Kidney (tissue), 14 donors: ENCODE results near the gene ACP4. TPM values are rescaled to one million over a fixed set of nuclear protein-coding genes. Genes with fewer than 3 reads are reported as not detected.

Experiments
- DNase-seq, 5 donors: peaks; one replicate each; pipeline ENCODE4 v3.0.0-alpha.2; 2013 to 2020
- FAIRE-seq: peaks from 2 replicates; lab custom pipeline; 2012; peaks lifted over from hg19 to GRCh38; lab: Jason Lieb, UNC
- H3K27ac ChIP-seq, 2 donors: one replicate each; pipeline ENCODE4 v1.7.0; 2013; ENCODE audit warnings: low read depth in 2 of 2, low read length in 2 of 2, inconsistent platforms in 1 of 2
- H3K27me3 ChIP-seq: one replicate; pipeline ENCODE4 v1.7.1; 2013; ENCODE audit warnings: low read length, inconsistent platforms; ENCODE audit not compliant: control insufficient read depth, insufficient read depth
- H3K36me3 ChIP-seq, 3 donors: one replicate each; pipeline versions ENCODE4 v1.7.0 to v1.7.1; 2013; ENCODE audit warnings: low read length in 3 of 3, control low read depth in 1 of 3, inconsistent platforms in 1 of 3; ENCODE audit not compliant: insufficient read depth in 3 of 3, control insufficient read depth in 2 of 3
- H3K4me1 ChIP-seq, 3 donors: one replicate each; pipeline versions ENCODE4 v1.7.0 to v1.7.1; 2013; ENCODE audit warnings: low read length in 3 of 3, inconsistent platforms in 1 of 3, low read depth in 1 of 3; ENCODE audit not compliant: control insufficient read depth in 2 of 3, insufficient read depth in 2 of 3
- H3K4me3 ChIP-seq, 3 donors: one replicate each; pipeline versions ENCODE4 v1.7.0 to v1.8.1; 2013; ENCODE audit warnings: low read length in 3 of 3, control low read depth in 1 of 3, inconsistent platforms in 1 of 3
- H3K9ac ChIP-seq, 3 donors: one replicate each; pipeline versions ENCODE4 v1.7.0 to v1.7.1; 2013; ENCODE audit warnings: low read length in 3 of 3, control low read depth in 1 of 3, inconsistent platforms in 1 of 3
- H3K9me3 ChIP-seq, 3 donors: one replicate each; pipeline versions ENCODE4 v1.7.0 to v1.7.1; 2013; ENCODE audit warnings: low read length in 3 of 3, control low read depth in 1 of 3, inconsistent platforms in 1 of 3; ENCODE audit not compliant: control insufficient read depth in 2 of 3, insufficient read depth in 1 of 3
- intact Hi-C: fragments of 100-400 bp; cut with DNase I; formaldehyde crosslinking; loops from one replicate; pipeline ENCODE4 v1.11.1; 2022
- polyA plus RNA-seq: library from polyadenylated mRNA; stranded (reverse); fragments of 350-450 nt; fragmentation: Illumina TruSeq; extraction: RNeasy Lipid Tissue Mini Kit (QIAGEN cat#74804); gene quantifications from one replicate; pipeline ENCODE4 v1.2.3, GENCODE V29; 2014; ENCODE audit warnings: low read depth, low replicate concordance; ENCODE audit not compliant: insufficient read depth
- total RNA-seq: library from RNA; stranded (reverse); fragmentation: NEBNext Ultra II Directional; extraction: Animal tissue kit (Norgen Biotek cat#: 25700); gene quantifications from one replicate; pipeline ENCODE4 v1.2.1, GENCODE V29; 2021
- TF ChIP-seq, protein P1 (sequence below): IDR thresholded peaks from 3 replicates; pipeline ENCODE4 v1.5.1; 2012; ENCODE audit warnings: mild to moderate bottlenecking, moderate library complexity, borderline replicate concordance; ENCODE audit not compliant: insufficient read depth; ENCODE audit errors: extremely low read depth
- donor health status: control.
- donor health status: control.
- donor health status: control.
- donor health status: control.
- donor health status: control.
- donor health status: DM: yes; HTN: yes; CAD: no.
- donor health status: Normal renal cell carcinoma (clear cell type).

Gene ACP4
- total and polyA plus RNA-seq, 2 donors from 2014 or later: not detected

DNA sequence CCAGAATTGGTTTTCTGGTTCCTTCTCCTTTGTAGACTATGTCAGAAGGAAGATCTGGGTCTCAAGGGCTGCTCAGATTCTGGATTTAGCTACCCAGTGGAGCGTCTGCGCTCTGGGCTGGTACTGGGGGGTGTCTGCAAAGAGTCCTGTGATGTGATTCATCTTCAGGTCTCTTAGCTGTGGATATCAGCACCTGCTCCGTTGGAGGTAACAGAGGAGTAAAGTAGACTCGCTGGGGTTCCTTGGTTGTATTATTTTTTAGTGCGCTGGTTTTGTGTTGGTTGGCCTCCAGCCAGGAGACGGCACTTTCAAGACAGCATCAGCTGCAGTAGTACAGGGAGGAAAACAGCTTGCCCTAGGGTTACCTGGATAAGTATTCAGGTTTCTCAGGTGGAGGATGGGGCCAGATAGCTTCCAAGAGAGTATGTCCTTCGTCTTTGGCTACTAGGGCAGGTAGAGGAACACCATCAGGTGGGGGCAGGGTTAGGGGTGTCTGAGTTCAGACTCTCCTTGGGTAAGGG, 53.5 kb downstream of the ACP4 start:
- intact Hi-C loops: no loop called here

DNA sequence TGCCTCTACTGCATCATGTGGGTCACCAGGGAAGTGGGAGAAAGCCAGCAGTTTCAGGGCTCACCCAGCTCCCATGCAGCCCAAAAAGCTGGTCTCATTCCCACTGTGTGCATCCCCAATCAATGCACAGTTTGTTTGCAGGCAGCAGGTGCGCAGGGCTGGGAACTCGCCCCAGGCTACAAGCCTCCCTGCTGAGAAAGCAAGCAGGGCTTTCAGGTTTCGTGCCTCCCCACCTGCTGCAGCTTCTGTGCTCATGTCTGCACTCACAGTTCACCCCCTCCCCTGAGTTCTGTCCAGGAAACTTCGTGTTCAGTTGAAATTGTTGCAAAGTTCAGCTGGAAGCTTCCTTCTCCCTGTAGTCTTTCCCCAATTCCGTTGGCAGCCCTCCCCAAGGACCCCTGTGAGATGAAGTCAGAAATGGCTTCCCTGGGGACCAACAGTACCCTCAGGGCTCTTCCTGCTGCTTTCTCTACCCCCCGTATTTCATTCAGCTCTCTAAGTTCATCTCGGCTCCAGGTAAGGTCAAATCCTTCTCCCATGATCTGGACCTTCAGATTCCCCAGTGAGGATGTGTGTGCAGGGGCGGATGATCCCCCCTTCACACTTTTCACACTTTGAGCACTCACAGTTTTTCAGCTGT, 54.2 kb downstream of the ACP4 start:
- Histone ChIP-seq H3K36me3 (no peaks in the 10 kb centered on the region), H3K9ac (no peak overlapping the region), H3K9me3 (no peaks in the 10 kb centered on the region), H3K4me1 (no peaks in the 10 kb centered on the region), H3K4me3 (no peak overlapping the region), H3K27ac (no peak overlapping the region), H3K27me3 (no peaks in the 10 kb centered on the region)
- FAIRE-seq (no peak), DNase-seq (no peak)
- TF ChIP-seq, protein P1, sequence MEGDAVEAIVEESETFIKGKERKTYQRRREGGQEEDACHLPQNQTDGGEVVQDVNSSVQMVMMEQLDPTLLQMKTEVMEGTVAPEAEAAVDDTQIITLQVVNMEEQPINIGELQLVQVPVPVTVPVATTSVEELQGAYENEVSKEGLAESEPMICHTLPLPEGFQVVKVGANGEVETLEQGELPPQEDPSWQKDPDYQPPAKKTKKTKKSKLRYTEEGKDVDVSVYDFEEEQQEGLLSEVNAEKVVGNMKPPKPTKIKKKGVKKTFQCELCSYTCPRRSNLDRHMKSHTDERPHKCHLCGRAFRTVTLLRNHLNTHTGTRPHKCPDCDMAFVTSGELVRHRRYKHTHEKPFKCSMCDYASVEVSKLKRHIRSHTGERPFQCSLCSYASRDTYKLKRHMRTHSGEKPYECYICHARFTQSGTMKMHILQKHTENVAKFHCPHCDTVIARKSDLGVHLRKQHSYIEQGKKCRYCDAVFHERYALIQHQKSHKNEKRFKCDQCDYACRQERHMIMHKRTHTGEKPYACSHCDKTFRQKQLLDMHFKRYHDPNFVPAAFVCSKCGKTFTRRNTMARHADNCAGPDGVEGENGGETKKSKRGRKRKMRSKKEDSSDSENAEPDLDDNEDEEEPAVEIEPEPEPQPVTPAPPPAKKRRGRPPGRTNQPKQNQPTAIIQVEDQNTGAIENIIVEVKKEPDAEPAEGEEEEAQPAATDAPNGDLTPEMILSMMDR: no peak
- intact Hi-C loops: no loop called here

More for the DNA sequence above, 53.5 kb downstream of the ACP4 start:
- Histone ChIP-seq H3K27me3 (no peaks in the 10 kb centered on the region), H3K4me3 (no peak overlapping the region), H3K4me1 (no peaks in the 10 kb centered on the region), H3K36me3 (no peaks in the 10 kb centered on the region), H3K9ac (no peak overlapping the region), H3K9me3 (no peaks in the 10 kb centered on the region), H3K27ac (no peak overlapping the region)
- TF ChIP-seq, protein P1: no peak
- DNase-seq (no peak), FAIRE-seq (no peak)

Other genes with a start within 250 kb of the ACP4 start
- gene LRRC4B, start 222.0 kb upstream of the ACP4 start, total RNA-seq: 1.2 TPM
- gene LRRC4B, start 222.0 kb upstream of the ACP4 start, polyA plus RNA-seq: 2.6 TPM
- gene SYT3, start 150.5 kb upstream of the ACP4 start, total RNA-seq: 0.63 TPM
- 0.54 TPM for gene SYT3, start 150.5 kb upstream of the ACP4 start, polyA plus RNA-seq
- gene C19orf81, start 141.0 kb upstream of the ACP4 start, total RNA-seq: 3.0 TPM
- gene C19orf81, start 141.0 kb upstream of the ACP4 start, polyA plus RNA-seq: 1.6 TPM
- 0.35 TPM for gene SHANK1, start 70.6 kb upstream of the ACP4 start, total RNA-seq
- 0.24 TPM for gene SHANK1, start 70.6 kb upstream of the ACP4 start, polyA plus RNA-seq
- 9.6 TPM for gene CLEC11A, start 67.1 kb upstream of the ACP4 start, total RNA-seq
- gene CLEC11A, start 67.1 kb upstream of the ACP4 start, polyA plus RNA-seq: 24.5 TPM
- gene GPR32, start 20.0 kb upstream of the ACP4 start, total RNA-seq: not detected
- not detected for gene GPR32, start 20.0 kb upstream of the ACP4 start, polyA plus RNA-seq
- 0.41 TPM for gene KLK1, start 33.4 kb downstream of the ACP4 start, total RNA-seq
- gene KLK1, start 33.4 kb downstream of the ACP4 start, polyA plus RNA-seq: 827 TPM
- gene KLK15, start 43.2 kb downstream of the ACP4 start, total RNA-seq: not detected
- 2.7 TPM for gene KLK15, start 43.2 kb downstream of the ACP4 start, polyA plus RNA-seq
- not detected for gene KLK3, start 64.5 kb downstream of the ACP4 start, total RNA-seq
- 1.6 TPM for gene KLK3, start 64.5 kb downstream of the ACP4 start, polyA plus RNA-seq
- not detected for gene KLK2, start 83.0 kb downstream of the ACP4 start, total RNA-seq
- gene KLK2, start 83.0 kb downstream of the ACP4 start, polyA plus RNA-seq: not detected
- gene KLK4, start 121.0 kb downstream of the ACP4 start, total RNA-seq: not detected
- gene KLK4, start 121.0 kb downstream of the ACP4 start, polyA plus RNA-seq: 1.2 TPM
- gene KLK5, start 162.6 kb downstream of the ACP4 start, total RNA-seq: 0.88 TPM
- gene KLK5, start 162.6 kb downstream of the ACP4 start, polyA plus RNA-seq: 1.1 TPM
- gene KLK6, start 179.2 kb downstream of the ACP4 start, total RNA-seq: 15.0 TPM
- gene KLK6, start 179.2 kb downstream of the ACP4 start, polyA plus RNA-seq: 30.3 TPM
- gene KLK7, start 193.5 kb downstream of the ACP4 start, total RNA-seq: 1.0 TPM
- gene KLK7, start 193.5 kb downstream of the ACP4 start, polyA plus RNA-seq: 22.5 TPM
- gene KLK8, start 211.2 kb downstream of the ACP4 start, total RNA-seq: 4.2 TPM
- gene KLK8, start 211.2 kb downstream of the ACP4 start, polyA plus RNA-seq: 1.3 TPM
- gene KLK10, start 229.3 kb downstream of the ACP4 start, total RNA-seq: 0.63 TPM
- not detected for gene KLK10, start 229.3 kb downstream of the ACP4 start, polyA plus RNA-seq
- gene KLK11, start 236.2 kb downstream of the ACP4 start, total RNA-seq: 0.47 TPM
- gene KLK11, start 236.2 kb downstream of the ACP4 start, polyA plus RNA-seq: not detected
- gene KLK12, start 244.6 kb downstream of the ACP4 start, total RNA-seq: not detected
- gene KLK12, start 244.6 kb downstream of the ACP4 start, polyA plus RNA-seq: not detected